Suppressor macrophage treated with lipopolysaccharide for 1 hour (primary cell): ENCODE measurements around the gene TFIP11.

Experiments
- DNase-seq, 3 donors: peaks; one replicate each; pipeline ENCODE4 v3.0.0-alpha.2; 2020 to 2022

TFIP11 gene

DNA sequence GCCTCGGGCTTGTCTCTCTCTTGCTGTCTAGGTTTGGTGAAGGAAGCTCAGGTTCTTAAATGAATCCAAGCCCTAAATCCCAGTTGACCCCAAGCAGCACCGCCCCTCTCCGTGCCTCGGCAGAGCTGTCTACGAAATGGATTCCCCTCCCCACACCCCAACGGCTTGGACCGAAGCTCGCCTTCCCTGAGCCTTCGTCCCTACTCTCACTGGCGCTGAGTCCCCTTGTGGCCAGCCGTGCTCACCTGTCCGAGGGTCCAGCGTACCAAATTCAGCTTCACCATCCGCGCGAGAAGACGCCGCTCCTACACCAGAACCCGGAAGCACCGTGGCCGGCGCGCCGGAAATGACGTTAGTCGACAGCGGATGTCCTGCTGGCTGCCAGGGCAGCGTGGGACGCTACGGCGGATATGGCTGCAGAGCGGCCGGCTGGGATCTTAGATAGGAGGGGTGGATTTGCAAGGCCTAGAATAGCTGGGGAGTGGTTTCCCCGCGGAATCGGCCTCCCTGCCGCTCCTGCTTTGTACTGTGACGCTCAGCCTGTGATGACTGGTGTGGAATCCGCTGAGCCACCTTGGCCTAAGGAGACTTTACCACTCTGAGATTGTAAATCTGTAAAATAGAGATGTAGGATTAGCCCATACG, at the start of gene TFIP11:
Gene TFIP11, minus strand, starts transcription at position 325 of the 645 bp plus-strand sequence. CDS start 2,201 bp downstream, outside the sequence.
- DNase-seq, result peak; percentile 95 to 96 (median 95)

DNA sequence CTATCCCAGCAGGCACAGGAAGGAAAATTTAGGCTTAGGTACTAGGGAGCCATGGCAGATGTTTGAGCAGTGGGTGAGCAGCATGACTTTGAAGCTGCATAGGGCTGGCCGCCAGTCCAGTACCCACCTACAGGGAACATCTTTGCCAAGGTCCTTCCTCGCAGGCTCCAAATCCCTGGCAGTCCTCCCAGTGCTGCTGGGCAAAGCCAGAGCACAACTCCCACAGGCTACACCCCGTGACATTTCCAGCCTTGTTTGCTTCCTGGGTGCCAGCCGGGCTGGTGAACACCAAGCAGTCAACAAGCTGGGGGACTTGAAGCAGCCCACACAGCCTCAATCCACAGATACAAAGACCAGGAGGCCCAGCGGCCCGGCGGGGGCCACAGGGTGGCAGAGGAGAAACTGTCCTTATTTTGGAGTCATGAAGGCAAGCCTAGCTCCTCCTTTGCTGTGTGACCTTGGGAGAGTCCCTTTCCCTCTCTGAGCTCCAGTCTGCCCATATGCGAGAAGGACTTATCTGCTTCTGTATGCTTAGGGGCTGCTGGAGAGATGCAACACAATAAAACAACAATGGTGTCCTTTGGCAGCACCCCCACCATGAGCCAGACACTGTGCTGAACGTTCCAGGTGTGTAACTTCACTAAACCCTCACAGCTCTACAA, 49.6 kb upstream of the TFIP11 start:
- DNase-seq, result no peak

DNA sequence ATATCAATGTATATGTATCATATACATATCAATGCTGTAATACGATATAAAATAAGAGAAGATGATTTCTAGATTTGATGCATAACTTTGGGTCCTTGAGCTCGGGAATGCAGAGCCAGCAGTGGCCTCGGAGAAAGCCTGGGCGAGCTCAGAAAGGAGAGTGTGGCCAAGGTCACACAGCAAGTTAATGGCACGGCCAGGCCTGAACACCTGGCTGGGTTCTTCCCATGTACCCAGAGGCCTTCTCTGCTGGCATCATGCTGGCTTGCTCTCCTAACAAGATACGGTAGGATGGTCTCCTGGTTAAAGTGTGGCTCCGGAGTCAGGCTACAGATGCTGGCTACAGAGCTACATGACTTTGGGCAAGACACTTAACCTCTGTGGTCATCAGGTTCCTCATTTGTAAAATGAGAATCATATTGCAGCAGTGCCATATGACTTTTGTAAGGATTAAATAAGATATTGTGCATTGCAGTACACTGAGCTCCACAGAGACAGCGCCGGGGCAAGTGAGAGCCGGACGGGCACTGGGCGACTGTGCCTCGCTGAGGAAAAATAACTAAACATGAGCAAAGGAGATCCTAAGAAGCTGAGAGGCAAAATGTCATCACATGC, 47.8 kb upstream of the TFIP11 start:
- DNase-seq, result peak; percentile 20 to 43 (median 40)

DNA sequence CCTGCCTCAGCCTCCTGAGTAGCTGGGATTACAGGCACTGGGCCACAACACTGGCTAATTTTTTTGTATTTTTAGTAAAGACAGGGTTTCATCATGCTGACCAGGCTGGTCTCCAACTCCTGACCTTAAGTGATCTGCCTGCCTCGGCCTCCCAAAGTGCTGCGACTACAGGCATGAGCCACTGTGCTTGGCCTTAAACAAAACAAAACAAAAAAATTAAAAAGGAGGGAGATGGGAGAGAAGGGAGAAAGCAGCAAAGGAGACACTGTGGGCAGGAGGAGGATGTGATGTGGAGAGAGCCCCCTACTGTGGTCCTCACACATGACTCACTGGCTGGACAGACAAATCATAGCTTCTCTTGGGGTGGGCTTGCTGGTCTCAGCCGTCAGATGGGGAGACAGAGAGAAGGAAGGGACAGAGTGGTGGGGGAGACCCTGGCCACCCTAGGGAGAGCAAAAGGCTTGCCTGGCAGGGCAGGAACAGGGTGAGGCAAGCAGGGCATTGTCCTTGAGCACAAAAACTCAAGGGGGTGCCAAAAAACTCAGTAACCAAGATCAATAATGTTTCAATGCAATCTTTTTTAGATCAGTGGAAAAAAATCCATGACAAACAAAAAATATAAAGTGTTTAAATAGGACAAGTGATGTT, 46.1 kb upstream of the TFIP11 start:
- no peak for DNase-seq

DNA sequence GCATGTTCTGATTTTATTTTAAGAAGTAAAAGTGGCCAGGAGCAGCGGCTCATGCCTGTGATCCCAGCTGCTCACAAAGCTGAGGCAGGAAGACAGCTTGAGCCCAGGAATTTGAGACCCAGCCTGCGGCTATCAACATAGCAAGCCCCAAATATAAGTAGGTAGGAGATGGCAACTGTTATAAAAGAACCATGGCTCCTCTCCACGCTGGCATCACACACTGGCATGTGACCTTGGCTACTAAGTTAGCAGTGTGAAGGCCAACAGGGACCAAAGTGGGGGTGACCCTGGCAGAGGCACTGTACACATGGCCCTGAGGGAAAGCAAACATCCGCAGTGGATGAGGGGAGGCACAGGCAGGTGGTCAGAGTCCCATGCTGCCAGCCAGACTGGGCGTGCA, 44.6 kb upstream of the TFIP11 start:
- no peak for DNase-seq

DNA sequence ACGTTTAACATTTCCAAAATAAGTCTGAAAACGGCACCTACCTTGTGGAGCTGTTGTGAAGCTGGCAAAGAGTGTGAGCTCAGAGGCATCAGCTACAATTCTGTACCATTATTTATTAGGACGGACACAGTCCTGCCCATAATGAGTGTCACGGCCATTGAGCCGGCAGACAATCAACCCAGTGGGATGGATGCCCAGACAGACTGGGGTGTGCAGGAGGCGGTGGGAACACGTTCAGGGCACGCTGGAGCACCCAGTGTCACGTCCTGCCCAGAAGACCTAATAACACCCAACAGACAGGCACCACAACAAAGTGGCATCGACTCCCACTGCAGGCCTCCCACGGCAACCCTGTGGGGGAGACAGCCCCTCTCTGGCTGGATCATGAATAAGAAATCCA, 43.2 kb upstream of the TFIP11 start:
- DNase-seq, result no peak

DNA sequence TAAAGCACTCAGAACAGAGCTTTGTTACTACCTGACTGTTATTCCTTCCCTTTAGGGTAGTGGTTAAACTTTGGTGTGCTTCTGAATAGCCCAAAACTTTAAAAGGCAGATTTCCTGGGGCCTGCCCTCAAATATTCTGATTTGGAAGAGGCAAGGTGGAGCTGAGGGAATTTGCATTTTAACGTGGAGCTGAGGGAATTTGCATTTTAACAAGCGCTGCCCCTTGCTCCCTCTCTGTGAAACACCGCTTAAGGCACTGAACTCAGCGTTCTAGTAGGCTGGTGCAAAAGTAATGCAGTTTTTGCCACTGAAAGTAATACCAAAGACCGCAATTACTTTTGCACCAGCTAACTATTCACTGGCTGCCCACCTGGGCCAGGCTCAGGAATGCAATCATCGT, 42.7 kb upstream of the TFIP11 start:
- no peak for DNase-seq

DNA sequence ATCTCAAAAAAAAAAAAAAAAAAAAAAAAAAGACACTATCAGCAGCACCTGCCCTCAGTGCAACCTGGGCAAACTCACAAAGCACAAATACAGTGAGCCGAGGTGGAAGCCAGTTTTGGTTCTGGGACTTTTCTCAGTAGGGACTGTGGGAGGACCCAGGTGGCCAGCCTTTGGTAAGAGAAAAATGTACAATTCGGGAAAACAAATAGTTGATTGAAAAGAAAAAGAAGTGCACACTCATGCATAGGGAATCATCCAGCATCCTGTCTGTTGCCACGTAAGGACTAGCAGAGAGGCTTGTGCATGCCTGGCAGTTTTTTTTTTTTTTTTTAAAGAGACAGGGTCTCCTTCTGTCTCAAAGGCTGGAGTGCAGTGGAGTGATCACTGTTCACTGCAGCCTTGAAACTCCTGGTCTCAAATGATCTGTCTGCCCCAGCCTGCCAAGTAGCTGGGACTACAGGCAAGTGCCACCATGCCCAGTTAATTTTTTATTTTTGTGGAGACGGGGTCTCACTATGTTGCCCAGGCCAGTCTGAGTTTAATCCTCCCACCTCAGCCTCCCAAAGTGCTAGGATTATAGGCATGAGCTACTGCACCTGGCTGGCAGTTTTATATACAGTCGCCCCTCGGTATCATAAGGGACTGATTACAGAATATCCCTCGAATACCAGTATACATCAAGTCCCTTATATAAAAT, 40.9 kb upstream of the TFIP11 start:
- DNase-seq, result peak in 1 of 3 donors; percentile 25

DNA sequence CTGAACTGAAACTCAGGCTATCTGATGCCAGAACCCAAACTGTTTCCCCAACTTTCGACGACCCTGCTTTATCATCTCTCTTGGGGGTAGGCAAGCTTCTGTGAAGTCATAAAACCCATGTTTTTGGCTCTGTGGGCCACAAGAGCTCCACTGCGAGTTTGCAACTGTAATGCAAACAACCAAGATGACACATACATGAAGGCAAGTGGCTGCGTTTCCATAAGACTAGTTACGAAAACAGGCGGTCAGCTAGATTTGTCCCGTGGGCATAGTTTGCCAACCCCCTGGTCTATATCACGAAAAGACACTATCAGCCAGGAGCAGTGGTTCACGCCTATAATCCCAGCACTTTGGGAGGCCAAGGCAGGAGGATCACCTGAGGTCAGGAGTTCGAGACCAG, 40.2 kb upstream of the TFIP11 start:
- no peak for DNase-seq

DNA sequence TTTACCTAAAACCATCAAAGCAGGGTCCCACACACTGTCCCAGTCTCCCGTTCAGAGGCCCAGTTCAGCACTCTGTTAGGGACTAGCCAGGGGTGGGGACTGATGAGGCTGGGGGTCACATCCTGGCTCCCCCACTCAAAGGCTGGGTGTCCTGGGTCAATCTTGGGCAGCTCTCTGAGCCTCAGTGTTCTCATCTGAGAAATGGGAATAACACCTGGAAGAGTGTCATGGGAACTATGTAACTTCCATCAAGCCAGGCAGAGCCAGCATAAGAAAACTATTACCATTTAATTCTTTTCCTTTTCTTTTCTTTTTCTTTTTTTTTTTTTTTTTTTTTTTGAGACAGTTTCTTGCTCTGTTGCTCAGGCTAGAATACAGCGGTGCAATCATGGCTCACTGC, 39.3 kb upstream of the TFIP11 start:
- DNase-seq, result no peak

DNA sequence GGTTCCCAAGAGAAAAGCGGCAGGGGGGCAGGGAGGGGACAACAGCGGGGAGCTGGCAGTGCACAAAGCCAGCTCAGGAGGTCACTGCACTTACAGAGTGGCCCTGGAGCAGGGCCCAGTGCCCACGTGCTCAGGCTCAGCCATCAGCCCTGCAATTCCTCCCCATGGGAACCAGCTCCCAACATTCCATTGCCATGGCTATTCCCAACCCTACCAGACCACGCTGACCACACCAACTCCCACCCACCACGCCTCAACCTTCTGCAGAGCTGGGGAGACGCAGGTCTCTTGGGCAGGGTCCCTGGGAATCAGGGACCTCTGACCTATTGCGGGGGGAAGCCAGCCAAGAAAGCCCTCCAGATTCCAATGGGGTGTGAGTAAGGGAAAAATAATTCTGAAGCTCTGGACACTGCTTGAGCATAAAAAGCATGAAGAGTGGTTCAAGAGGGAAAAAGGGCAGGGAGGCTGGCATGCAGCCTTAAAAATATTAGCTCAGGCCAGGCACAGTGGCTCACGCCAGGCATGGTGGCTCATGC, 38.3 kb upstream of the TFIP11 start:
- DNase-seq, result no peak

DNA sequence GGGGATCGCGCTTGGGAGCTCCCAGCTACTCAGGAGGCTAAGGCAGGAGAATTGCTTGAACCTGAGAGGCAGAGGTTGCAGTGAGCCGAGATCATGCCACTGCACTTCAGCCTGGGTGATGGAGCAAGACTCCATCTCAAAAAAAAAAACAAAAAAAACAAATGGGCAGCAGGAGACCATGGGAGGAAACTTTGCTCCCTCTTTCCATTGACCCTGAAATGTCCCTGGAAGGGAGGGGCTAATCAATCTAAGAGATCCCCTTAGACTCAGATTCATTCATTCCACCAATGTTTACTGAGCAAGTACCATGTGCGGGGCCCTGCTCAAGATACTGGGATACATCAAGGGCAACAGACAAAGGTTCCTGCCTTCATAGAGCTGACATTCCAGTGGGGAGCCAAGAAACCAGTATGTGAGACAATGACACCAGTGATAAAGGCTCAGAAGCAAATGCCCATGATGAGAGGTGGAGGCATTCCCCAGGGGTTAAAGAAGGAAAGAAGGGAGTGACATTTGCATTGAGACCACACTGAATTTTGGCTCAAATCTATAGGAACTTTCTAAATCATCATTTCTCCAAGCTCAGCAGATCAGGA, 37.7 kb upstream of the TFIP11 start:
- DNase-seq, result no peak

DNA sequence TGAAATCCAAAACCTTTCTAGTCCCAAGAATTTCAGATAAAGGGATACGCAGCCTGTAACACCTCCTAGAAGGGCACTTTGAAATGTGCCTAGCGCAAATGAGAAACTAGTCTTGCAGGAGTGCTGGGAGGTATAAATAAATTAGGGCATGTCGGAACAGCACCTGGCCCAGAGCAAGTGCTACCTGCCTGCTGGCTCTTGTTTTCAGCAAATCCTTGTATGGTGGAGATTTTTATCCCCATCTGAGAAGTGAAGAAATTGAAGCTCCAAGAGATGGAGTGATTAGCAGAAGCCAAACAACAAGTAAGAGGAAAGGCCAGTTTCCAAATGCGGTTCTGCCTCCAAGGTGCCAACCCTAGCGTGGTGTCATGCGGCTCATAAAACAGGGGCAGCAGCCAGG, 36.7 kb upstream of the TFIP11 start:
- no peak for DNase-seq

DNA sequence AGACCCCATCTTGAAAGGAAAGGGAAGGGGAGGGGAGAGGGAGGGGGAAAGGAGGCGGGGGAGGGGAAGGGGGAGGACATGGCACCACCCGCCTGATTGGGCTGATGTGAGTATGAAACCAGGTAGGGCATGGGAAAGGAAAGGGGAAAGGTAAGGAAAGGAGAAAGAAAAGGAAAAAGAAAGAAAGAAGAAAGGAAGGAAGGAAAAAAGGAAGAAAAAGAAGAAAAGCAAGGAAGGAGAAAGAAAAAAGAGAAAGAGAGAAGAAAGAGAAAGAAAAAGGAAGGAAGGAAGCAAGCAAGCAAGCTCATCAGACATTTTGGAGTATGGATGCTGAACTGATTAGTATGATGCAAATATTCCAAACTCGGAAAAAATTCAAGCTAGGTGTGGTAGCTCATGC, 36.0 kb upstream of the TFIP11 start:
- DNase-seq, result no peak

DNA sequence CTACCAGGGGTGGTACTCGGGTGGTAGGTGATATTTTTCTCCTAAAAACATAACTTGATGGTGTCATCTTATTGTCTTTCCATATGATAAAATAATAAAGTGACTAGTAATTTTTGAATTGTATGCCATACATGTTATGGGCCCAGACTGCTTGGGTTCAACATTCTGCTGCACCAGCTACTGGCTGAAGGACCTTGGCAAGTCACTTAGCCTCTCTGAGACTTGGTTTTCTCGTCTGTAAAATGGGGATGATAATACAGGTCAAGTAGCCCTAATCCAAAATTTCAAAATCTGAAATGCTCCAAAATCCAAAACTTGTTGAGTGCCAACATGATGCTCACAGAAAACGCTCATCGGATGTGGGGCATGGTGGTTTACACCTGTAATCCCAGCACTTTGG, 35.6 kb upstream of the TFIP11 start:
- DNase-seq, result no peak

DNA sequence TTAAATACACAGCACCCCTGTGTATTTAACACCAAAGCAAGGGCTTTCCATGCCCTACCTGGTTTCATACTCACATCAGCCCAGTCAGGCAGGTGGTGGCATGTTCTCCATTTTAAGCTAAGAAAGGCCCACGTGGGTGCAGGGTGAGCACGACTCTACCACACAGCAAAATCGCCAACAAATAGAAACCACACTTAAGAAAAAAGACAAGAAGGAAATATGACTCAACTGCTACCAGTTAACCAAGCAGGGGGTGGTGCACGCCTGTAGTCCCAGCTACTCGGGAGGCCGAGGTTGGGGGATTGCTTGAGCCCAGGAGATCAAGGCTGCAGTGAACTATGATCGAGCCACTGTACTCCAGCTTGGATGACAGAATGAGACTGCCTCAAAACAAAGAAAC, 35.2 kb upstream of the TFIP11 start:
- DNase-seq, result peak in 2 of 3 donors; percentile 15 to 30

DNA sequence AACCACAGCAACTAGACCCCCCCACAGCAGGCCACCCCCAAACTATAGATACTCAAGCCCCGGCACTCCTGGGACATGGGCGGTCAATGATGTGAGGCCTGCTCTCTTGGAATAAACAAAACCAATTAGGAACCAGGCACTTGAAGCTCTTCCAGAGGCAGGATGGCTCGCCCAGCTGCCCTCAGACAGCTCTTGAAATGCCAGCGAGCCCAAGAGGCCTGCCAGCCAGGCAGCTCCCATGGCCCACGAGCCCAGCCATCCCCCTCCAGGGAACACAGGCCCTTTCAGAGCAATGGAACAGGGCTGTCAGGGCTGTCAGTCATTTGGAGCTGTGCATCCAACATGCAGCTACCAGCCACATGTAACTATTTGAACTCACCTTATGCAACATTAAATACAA, 34.0 kb upstream of the TFIP11 start:
- no peak for DNase-seq

DNA sequence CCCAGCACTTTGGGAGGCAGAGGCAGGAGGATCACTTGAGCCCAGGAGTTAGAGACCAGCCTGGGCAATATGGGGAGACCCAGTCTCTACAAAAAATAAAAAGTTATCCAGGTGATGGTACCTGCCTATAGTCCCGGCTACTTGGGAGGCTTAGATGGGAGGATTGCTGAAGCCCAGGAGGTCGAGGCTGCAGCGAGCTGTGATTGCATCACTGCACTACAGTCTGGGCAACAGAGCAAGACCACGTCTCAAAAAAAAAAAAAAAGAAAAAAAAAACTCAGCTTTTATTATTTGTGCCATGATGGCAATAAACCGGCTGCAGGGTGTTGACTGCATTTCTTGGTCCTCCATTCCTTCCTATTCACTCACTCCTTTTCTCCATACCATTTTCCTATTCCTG, 33.6 kb upstream of the TFIP11 start:
- DNase-seq, result no peak

DNA sequence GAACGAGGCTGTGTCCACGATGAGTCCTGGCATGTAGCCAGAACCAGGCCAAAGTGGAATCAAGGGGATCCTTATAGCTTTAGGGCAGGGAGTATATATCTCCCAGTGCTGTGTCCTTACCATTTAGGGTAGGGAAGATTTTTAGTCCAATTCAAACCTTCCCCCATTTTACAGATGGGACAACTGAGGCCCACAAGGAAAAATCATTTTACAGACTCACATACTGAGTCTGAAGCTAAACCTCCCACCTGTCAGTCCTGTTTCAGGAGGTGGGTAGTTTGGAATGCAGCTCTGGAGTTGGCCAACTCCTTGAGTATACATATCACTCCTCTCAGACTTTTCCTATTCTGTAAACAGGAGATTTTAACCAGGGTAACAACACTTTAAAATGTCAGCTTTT, 33.1 kb upstream of the TFIP11 start:
- DNase-seq, result no peak

DNA sequence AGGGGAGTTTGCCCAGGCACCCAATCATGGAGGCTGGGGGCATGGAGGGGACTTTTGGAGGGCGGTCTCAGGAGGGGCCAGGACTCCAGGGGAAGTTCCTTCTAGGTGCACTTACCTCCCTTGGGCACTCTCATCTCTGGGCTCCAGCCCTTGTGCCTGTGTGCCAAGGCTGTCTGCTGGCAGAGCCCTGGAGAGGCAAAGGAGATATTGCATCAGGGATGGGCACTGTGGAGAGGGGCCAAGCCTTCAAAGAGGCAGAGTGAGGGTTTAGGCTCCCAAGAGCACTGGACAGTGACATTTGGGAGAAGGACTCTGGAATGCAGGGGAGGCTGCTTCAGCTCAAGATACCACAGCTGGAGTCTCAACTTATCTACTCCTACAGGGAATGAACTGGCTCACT, 32.2 kb upstream of the TFIP11 start:
- no peak for DNase-seq

DNA sequence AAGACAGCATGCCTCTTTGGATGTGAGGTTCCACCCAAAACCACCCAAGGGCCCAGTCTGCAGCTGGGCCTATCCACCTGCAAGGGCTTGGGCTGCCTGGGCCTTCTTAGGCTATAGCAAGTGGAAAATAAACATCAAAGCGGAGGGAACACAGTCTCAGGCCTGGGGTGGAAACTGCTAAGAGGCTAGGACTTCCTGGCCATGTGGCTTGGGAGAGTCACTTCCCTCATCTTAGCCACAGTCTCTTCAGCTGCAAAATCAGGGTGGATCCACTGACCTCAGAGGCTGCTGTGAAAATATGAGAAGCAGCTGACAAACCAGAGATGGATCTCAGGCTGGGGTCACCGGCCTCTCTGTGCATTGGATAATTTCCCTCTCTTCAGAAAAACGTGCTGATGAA, 30.6 kb upstream of the TFIP11 start:
- DNase-seq, result peak; percentile 58 to 65 (median 62)

DNA sequence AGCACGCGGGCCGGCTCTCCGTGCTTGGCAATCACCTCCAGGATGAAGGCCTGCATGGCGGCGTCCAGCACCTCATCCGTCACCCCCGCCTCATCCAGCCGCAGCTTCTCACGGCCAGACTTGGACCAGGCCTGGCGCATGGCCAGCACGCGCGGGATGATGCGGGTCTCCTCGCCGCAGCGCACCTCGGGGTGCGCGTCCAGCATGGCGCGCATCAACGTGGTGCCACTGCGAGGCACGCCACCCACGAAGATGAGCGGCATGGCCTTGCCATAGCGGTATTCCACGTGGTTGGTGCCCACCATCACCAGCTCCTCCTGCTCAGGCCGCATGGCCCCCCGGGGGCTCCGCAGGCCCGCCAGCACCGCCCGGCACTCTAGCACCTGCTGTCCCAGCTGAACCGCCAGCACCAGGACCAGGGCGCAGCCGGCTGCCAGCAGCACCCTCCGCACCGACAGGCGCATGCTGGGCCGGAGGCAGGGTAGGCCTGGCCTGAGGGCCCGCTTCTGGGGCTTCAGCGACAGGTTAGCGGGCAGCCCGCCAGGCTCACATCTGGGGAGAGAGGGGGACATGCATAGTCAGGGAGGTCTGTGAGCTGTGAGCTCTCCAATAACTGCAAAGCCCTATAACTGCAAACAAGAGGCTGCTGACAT, 29.0 kb upstream of the TFIP11 start:
- no peak for DNase-seq
